Suppressor macrophage treated with lipopolysaccharide for 1 hour (primary cell): Measurements from ENCODE around the gene MXI1.

Source experiments
- DNase-seq, 3 donors: peaks; one replicate each; pipeline ENCODE4 v3.0.0-alpha.2; 2020 to 2022

MXI1 gene

DNA sequence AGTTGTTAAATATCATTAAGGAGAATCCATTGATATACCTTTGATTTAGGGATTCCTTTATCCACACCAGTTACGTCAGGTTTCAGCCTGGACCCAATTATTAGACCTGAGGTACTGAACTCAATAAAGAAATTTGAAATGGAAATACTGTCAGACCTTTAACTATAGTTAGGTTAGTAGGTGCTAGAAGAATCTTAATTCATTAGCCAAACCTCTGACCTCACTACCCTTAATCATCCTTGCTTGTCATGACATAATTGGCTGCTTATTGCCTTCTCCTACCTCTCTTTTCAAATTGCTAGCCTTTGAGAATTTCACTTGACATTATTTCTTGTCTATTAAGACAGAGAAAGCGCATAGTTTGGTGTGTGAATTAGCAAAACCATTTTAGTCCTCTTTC is 70.2 kb downstream of the MXI1 start:
- no peak for DNase-seq

DNA sequence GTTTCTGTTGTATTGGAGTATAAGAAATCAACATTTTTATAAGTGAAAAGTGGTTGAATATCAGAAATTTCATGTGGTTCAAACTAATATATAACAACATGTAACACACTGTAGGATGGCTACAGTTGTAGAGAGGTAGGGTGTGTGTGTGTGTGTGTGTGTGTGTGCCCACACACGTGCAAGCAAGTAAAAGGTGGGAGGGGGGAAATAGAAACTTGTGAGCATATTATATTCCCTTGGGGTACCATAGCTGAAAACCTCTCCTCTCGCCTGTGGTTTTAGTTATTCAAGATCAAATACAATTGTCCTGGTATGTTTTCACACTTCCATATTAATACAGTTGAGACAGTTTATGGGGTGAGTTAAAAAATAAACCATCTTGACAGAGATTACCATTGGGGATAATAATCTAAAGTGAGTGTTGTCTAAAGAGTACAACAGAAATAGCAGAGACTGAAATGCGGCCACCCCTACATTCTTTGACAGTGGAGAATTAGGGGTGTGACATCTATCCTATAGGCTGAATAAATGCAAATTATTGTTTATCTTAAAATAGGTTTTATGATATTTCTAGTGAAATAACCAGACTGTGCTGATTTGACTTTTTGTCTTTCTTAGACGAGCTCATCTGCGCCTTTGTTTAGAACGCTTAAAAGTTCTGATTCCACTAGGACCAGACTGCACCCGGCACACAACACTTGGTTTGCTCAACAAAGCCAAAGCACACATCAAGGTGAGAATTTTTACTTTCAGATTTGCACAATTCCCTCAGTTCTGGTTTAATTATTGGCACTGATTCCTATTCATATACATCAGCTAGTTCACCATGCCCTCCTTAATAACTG is 71.4 kb downstream of the MXI1 start:
- no peak for DNase-seq

DNA sequence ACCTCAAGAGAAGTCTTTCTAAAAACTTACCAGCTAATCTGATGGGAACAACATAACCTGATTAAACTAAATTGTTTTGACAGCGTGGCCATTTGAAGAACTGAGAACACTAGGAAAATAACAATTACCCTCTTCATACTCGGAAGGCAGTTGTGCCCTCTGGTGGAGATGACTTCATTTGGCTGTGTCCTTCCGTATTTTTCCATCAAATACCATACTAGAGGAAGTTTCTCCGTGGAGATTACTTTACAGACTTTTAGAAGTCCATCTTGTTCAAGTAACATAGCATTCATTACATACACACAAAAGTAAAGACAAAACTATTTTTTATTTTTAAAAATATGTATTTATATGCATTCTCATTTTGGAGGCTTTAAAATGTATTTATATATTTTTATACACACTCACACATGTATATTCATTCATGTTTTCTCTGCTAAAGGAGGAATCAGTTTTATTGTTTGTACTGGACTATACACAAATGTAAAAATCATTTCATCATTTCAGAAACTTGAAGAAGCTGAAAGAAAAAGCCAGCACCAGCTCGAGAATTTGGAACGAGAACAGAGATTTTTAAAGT is 72.1 kb downstream of the MXI1 start:
- peak; percentile 80 to 88 (median 85) for DNase-seq

DNA sequence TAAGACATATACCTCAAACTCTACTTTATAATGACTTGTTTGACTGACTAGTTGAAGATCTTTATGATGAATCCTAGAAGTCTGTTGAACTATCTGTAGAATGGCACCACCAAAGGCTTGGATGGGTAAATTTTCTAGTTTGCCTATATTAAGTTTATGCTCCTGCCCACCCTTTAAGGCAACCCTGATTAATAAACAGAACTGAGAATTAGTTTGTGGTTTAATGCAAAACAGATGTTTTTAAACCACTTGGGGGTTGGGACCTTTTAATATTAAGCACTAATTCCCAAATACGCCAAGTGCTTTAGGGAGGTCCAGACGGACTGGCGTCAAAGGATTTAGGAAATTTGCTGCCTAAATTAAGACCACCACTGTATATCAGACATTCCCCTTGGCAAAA is 76.9 kb downstream of the MXI1 start:
- DNase-seq: no peak

DNA sequence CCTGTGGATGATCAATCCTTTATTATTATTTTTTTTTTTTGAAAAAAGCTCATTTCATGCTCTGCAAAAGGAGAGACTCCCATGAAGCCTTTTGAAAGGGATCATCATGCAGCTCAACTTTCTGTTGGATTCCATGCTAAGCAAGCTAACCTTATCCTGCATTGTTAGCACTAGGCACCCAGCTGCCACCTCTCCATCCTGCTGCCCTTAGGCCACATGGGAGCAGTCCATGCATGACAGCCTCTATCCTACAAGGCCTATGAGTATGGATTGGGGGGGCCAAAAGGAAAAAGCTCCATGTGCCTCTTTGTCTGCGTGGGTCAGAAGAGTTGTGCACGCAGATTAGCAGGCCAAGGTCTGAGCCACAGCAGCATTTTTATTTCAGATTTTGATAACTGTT is 78.1 kb downstream of the MXI1 start:
- no peak for DNase-seq

DNA sequence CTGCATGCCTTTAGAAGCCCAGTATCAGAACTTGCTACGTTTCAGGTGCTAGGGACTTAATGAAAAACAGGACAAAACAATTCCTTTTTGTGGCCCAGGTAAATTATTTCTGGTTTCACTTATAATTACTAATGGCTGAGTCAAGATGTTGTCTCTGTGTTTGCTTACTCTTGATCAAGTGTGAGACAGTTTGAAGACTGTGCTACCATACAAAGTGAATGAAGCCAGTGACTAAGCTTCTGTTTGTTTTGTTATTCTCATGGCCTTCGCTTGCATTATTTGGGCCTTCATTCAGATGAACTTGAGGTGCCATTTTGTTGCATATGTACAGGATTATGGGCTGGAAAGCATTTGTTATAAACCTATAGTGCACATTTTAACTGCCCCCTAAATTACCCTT is 79.4 kb downstream of the MXI1 start:
- DNase-seq: no peak

DNA sequence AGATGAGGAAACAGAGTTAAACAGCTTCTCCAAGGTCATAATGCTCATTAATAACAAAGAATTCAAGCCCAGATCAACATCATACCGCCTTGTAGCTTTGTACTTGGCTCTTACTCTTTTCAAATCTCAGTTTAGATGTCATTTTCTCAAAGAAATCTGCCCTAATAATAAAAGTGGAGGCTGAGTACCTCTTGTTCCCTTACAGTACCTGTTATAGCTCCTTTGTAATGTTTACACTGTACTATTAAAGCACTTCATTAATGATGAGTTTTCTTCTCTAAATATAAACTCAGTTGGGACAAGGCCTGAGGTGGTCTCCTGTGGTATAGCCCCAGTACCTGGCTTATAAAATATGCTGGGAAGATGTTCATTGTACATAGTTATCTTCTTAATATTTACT is 89.6 kb downstream of the MXI1 start:
- DNase-seq: no peak

DNA sequence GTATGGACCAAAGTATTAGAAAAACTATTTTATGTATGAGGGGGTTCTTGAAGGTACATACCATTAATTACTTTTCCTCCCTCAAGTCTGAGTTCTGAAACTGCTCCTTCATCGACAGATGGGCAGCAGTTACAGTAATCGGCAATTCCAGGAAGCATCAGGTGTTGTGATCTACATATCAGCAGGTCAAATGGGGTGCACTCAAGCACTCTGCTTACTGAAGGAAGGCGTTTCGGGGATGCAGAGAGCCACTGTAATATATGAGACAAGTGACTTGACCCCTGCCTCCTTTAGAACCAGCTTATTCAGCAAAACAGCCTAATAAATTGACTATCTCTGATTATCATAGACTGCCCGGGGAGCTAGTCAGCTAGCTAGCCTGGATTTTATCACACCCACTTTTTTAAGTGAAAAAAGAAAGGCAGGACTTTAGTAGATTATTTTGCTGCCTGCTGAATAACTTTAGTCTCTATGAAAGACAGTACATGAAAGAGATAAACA is 93.1 kb downstream of the MXI1 start:
- DNase-seq: no peak

DNA sequence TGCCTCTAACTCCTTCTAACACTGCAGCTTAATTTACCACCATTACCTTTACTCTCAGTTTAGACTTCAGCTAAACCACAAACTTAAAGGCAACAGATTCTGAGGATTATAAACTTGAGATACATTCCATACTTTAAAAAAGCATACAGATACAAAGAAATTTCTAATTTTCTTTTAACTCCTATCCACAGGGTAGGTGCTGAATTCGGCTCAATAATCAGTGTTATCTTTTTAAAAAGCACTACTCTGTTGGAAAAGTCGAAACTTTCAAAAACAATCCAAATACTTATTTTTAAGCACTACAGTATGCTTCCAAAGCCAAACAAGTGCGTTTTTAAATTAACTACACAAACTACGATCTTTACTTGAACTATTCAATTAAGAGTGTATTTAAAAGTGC is 96.3 kb downstream of the MXI1 start:
- DNase-seq: no peak

DNA sequence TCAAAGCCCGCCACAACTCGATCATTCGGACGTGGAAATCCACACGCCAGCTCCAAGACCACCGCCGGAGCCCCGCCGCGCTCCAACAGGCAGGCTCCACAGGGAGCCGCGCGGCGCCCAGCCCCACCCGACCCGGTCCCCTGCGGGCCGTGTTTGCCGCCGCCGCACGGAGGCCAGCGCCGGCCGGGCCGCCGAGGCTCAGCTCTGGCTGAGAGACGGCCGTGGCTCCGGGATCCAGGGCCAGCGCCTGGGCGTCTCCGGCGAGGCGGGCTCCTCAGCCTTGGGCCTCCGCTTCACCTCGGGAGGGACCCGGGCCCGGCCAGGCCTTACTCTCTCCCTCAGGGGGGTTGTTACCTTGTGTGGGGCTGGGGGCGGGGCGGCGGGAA is 97.0 kb downstream of the MXI1 start:
- DNase-seq: peak; percentile 42 to 73 (median 58)

DNA sequence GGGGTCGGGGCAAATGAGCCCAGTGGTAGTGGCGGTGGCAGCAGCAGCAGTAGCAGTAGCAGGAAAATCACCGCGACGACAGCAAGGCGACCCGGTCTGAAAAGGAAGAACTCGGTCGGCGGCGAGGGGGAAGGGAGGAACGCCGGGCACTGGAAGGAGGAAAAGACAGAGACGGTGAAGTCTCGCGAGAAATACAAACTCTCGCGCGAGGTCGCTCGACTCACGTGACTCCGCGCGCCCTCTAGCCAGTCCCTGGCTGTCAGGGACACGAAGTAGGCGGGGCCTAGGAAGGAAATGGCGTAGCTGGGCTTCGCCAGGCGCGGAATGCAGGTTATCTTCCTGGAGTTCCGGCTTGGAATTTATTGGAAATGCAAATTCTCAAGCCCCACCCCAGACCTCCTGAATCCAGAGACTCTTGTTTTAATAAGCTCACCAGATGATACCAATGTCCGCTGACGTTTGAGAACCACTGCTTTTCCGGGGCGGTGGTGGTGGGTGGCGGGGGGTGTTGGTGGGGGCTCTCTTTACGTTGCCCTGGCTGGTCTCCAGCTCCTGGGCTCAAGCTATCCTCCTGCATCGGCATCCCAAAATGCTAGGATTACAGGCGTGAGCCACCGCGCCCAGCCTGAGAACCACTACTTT is 97.5 kb downstream of the MXI1 start, which contains the start of gene SMNDC1:
Gene SMNDC1, minus strand, starts transcription at position 141 of the 642 bp plus-strand sequence. CDS start 1,333 bp downstream, outside the sequence.
- peak; percentile 98 to 99 (median 99) for DNase-seq

DNA sequence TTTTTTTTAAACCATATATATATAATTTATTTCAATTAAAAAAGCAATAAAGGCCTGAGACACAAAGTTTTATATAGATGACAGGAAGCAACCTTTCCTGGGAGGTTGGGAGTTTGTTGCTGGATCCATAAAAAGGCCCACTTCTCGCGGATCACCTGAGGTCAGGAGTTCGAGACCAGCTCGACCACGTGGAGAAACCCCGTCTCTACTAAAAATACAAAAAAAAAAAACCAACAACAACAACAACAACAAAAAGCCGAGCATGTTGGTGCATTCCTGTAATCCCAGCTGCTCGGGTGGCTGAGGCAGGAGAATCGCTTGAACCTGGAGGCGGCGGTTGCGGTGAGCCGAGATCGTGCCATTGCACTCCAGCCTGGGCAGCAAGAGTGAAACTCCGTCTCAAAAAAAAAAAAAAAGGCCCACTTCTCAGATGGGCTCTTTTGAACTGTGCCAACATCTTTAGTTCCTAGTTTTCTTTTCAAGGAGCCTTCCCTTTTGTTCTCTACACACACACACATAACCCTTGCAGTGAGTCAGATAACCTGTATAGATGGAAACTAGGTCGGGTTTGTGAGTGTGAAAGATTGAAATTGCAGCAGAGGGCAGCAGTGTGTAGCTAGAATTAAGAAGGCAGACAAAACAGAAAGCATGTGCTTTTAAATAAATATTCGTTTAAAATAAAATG is 98.5 kb downstream of the MXI1 start:
- peak; percentile 78 to 92 (median 88) for DNase-seq

DNA sequence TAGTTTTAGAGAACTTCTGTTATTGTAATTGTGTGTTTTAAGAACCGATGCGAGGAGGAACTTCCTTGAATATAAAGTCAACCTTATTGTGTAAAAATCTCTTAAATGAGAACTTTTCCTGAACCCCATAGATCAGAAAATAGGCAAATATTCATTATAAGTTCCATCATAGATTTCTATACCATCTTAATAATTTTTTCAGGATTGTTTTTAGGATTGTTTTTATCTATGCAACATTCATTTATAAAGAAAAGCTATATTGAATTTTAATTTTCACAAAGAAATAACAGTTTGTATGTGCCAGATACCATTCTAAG is 99.0 kb downstream of the MXI1 start:
- no peak for DNase-seq

DNA sequence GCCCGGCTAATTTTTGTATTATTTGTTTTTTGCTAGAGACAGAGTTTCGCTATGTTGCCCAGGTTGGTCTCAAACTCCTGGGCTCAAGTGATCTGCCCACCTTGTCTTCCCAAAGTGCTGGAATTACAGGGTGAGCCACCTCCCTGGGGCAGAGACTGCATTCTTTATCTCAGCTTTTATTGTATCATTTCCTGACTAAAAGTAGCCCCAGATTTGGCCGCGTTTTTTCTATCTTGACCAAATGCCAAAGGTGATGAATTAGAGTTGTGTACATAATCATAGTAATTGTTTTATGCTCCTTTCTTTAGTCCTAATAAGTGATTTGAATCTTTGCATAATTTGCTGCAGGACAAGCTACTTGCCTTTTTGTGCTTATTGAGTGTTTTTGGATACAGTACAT is 100.4 kb downstream of the MXI1 start:
- no peak for DNase-seq

DNA sequence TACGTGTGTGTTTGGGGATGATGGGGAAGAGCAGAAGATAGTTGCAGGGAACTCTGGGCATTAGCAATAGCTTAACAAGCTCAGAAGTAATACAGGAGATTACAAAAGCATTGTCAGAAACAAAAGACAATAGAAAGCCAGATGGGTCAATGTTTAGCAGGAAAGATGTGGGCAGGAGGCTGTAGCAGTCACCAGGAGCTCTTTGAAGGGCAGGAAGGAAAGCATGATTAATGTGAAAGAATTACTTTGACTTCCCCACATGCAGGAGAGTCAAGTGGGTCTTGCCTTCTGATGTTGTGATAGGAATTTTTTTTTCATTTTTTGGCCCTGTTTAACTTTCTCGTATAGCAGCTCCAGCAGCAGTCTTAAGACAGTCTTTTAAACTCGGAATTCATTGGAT is 103.3 kb downstream of the MXI1 start:
- DNase-seq: peak; percentile 54 to 77 (median 59)

DNA sequence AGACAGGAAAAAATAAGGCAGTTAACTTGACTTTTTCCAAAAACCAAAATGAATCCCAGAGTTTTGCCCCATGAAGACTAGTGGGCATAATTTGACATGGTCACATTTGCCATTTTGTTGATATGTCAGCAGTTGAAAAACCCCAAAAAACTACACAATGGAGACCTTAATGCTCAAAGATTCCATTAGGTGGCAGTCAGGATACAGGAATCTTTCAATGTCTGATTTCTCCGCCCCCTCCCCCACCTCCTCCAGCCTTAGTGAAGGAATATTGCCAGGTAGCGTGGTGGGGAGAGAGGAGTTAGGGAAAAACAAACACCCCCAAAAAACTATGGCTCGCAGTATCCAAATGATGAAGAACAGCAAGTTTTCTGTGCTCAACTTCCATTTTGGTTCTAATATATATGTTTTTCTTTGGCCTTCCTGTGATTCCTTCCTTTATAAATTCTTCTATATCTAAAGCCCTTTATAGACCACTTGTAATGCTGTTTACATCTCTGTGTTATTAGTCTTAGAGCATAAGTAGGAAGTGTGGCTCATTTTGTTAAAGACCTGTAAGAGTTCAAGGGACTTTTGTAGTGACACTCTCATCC is 104.0 kb downstream of the MXI1 start:
- peak; percentile 75 to 85 (median 77) for DNase-seq

DNA sequence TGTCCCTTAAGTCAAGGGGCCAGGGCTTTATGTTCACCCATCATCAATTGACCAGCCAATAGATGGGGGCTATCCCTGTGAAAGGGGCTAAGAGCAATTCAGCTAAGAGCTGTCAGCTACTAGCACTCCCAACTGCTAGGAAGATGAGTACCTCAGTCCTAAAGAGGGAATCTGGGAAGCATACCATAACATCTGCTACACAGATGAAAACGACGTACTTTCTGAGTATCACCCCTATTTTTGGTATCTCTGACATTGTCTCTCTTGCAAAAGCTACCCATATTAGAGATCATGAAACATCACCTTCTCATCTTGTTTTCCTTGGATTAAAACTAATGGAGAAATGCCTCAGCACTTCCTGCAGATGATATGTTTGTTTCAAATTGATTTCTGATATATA is 104.8 kb downstream of the MXI1 start:
- no peak for DNase-seq

DNA sequence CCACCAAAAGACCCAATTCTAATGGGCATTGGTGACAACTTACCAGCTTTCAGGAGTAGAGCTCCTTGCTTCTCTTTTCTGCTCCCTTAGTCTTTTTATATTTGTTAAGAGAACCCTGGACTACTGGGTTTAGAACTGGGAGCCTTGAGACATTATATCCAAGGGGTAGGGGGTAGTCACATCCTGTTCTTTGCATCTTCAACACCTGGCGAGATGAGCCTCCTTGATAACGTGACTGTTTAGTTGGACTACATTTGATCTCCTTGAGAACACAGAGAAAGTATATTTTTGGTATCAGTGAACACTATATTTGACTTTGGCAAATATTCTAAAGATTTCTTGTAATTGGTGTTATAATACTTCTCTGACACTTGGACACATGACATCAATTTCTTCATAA is 106.3 kb downstream of the MXI1 start:
- no peak for DNase-seq

DNA sequence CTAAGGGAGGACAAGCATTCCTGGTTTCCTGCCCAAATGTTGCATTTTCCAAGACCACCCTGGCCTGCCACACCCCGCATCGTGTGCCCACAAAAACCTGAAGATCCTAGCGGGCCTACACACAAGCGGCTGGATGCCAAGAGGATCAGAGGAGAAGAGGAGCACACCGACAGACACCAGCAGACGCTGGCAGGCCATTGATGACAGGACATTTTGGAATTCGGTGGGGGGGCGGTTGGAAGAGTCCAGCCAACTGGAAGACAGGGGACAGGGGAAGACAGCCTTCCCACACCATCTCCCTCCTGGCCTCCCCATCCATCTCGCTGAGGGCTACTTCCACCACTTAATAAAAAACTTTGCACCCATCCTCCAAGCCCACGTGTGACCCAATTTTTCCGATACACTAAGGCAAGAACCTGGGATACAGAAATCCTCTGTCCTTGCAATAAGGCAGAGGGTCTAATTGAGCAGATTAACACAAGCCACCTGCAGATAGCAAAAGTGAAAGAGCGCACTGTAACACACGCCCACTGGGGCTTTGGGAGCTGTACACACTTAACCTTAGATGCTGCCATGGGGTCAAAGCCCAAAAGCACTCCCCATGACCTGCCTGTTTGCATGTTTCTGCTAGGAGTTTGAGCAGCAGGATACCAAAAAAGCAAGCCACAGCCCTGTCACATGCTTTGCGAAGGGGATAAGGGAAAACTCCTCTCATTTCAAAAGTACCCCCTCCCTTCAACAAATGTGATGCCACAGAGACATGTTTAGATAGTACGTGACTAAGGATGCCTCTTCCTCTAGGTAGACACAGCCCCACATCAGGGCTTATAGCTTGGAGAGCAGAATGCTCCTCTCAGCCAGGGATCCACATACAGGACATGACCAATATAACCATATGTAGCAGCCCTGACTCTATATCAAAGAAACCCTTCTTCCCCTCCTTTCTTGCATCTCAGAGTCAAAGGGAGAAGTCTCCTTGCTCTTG is 110.8 kb downstream of the MXI1 start:
- no peak for DNase-seq

DNA sequence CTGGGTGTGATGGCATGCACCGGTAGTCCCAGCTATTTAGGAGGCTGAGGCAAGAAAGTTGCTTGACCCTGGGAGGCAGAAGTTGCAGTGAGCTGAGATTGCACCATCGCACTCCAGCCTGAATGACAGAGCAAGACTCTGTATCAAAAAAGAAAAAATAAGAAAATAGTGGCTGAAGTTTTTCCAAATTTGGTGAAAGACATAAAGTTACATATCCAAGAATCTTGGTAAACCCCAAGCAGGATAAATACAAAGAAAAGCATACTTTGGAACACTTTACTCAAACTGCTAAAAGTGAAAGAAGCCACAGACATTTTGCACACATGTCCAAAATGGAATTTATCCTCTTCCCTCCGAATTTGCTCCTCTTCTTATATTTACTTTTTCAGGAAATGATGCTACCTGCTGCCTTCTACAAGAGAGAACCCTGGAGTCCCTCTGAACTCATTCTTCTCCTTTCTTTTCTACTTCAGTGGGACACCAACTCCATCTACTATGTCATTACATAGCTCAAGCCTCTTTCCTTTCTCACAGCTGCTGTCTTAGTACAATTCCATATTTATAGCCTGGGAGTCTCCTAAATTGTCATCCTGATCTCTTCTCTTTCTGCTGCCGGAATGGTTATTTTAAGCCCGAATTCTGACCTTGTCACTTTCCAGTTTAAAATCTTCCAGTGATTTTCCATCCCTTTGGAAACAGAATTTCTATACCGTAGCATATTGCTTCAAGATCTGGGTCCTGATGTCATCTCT is 114.6 kb downstream of the MXI1 start:
- no peak for DNase-seq

DNA sequence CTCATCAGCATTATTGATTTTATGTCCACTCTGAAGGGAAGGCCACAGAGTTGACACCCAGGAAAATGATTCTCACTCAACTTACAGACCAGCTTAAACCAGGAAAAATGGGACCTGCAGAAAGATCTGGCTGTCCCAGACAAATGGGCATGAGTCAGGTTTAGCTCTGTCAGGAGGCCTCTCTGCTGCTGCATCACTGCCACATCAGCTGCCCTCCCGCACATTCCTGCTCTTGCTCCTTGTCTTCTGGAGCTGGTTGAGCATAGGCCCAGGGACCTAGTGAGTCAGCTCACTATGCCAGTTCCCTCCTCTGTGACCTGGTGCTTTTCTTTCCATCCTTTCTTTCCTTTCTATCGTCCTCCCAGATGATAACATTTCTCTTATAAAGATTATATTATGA is 116.1 kb downstream of the MXI1 start:
- DNase-seq: peak; percentile 55 to 77 (median 64)
